Breast epithelium (tissue), 4 donors: Measurements from ENCODE around the gene CSNK2A1. TPM values are rescaled to one million over a fixed set of nuclear protein-coding genes. Genes with fewer than 3 reads are reported as not detected.

Experiments
- DNase-seq, 2 donors: peaks; one replicate each; pipeline ENCODE4 v3.0.0-alpha.2; 2019; ENCODE audit warnings: low spot score in 2 of 2
- H3K27ac ChIP-seq, 2 donors: fragments of 200-600 bp; sonication (generic) in 1 of 2; one replicate each; pipeline ENCODE4 v1.5.1; 2016 to 2019; ENCODE audit warnings: mild to moderate bottlenecking in 1 of 2
- H3K27me3 ChIP-seq, 2 donors: fragments of 200-600 bp; sonication (generic) in 1 of 2; one replicate each; pipeline versions ENCODE4 v1.5.1 to v1.6.0; 2017 to 2019; ENCODE audit warnings: control low read depth in 1 of 2, mild to moderate bottlenecking in 1 of 2
- H3K36me3 ChIP-seq: fragments of 200-600 bp; one replicate; pipeline ENCODE4 v1.5.1; 2019
- H3K4me1 ChIP-seq, 2 donors: fragments of 200-600 bp; sonication (generic); one replicate each; pipeline ENCODE4 v1.5.1; 2016 to 2019; ENCODE audit warnings: control low read depth in 1 of 2
- H3K4me3 ChIP-seq, 3 donors: fragments of 200-600 bp; sonication (generic); 1 replicate in 2 of 3; 2 replicates in 1 of 3; pipeline ENCODE4 v1.5.1; 2016 to 2019; ENCODE audit warnings: mild to moderate bottlenecking in 3 of 3, moderate library complexity in 2 of 3
- H3K9me3 ChIP-seq, 2 donors: fragments of 200-600 bp; sonication (generic) in 1 of 2; one replicate each; pipeline ENCODE4 v1.5.1; 2016 to 2019; ENCODE audit warnings: control low read depth in 1 of 2
- POLR2A ChIP-seq: fragments of 450-650 bp; IDR thresholded peaks from one replicate; pipeline ENCODE4 v1.6.1; 2016; ENCODE audit warnings: antibody characterized with exemption, mild to moderate bottlenecking, moderate library complexity
- POLR2AphosphoS5 ChIP-seq, 3 donors: sonication (generic); formaldehyde crosslinking; IDR thresholded peaks; one replicate each; pipeline ENCODE4 v1.6.1; 2017; ENCODE audit warnings: antibody characterized with exemption in 3 of 3
- intact Hi-C: fragments of 100-400 bp; cut with DNase I; formaldehyde crosslinking; loops from one replicate; pipeline ENCODE4 v1.15.1; 2023; ENCODE audit warnings: low total_unique reads
- total RNA-seq, 3 donors: library from RNA; depleted of rRNA; stranded (reverse); fragments of >200 nt; gene quantifications; one replicate each; pipeline ENCODE4 v1.1.0, GENCODE V29; 2016
- TF ChIP-seq, protein P1 (sequence below), 3 donors: fragments of 450-650 bp; IDR thresholded peaks; one replicate each; pipeline ENCODE4 v1.5.1; 2016 to 2017; ENCODE audit warnings: antibody characterized with exemption in 3 of 3, mild to moderate bottlenecking in 3 of 3, moderate library complexity in 3 of 3

Gene CSNK2A1
- total RNA-seq, 3 donors from 2014 or later, result 55.0 to 90.9 (median 77.7) TPM

GRCh38 chr20:503048-503737 is 40.4 kb downstream of the CSNK2A1 start:
- no peaks in the 10 kb centered on the region for H3K4me1 ChIP-seq
- H3K36me3 ChIP-seq, result peaks cover 7% of the 10 kb centered on the region
- no peak overlapping the region for H3K4me3 ChIP-seq
- intact Hi-C loops, result no loop called here
- no peaks in the 10 kb centered on the region for H3K9me3 ChIP-seq
- no peak overlapping the region for H3K27ac ChIP-seq
- TF ChIP-seq POLR2AphosphoS5 (IDR thresholded peaks at IDR 0.05) (no peak), POLR2A (no peak)
- TF ChIP-seq, protein P1, sequence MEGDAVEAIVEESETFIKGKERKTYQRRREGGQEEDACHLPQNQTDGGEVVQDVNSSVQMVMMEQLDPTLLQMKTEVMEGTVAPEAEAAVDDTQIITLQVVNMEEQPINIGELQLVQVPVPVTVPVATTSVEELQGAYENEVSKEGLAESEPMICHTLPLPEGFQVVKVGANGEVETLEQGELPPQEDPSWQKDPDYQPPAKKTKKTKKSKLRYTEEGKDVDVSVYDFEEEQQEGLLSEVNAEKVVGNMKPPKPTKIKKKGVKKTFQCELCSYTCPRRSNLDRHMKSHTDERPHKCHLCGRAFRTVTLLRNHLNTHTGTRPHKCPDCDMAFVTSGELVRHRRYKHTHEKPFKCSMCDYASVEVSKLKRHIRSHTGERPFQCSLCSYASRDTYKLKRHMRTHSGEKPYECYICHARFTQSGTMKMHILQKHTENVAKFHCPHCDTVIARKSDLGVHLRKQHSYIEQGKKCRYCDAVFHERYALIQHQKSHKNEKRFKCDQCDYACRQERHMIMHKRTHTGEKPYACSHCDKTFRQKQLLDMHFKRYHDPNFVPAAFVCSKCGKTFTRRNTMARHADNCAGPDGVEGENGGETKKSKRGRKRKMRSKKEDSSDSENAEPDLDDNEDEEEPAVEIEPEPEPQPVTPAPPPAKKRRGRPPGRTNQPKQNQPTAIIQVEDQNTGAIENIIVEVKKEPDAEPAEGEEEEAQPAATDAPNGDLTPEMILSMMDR (IDR thresholded peaks at IDR 0.05), result no peak
- H3K27me3 ChIP-seq, result no peaks in the 10 kb centered on the region
- no peak for DNase-seq

- intact Hi-C loops, result no loop called here
- H3K27ac ChIP-seq, result no peak overlapping the region
Measured at GRCh38 chr20:497979-498378, 45.6 kb downstream of the CSNK2A1 start.

DNA sequence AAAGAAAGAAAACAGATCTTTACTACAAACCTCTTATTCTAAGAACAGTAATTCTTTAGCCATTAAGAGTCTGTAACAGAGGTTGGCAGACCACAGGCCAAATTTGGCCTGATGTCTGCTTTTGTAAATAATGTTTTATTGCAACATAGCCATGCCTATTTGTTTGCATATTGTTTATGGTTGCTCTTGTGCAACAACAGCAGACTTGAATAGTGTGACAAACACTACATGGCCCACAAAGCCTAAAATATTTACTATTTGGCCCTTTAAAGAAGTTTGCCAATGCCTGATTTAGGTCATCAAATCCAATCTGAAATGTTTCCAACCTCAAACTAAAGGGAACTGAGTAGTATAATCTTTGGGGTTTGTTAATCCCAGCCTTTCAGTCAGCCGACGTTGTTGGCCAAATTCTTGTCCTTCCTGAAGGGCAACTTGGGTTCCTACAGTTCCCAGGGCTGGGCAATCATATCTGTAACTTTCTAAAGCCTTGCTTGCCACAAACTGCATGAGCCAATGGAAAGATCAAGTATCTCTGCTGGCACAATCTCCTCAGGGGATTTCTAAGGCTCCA is 47.4 kb downstream of the CSNK2A1 start:
- H3K9me3 ChIP-seq, result no peaks in the 10 kb centered on the region
- TF ChIP-seq, protein P1 (IDR thresholded peaks at IDR 0.05), result no peak
- TF ChIP-seq POLR2A (no peak), POLR2AphosphoS5 (IDR thresholded peaks at IDR 0.05) (no peak)
- no peaks in the 10 kb centered on the region for H3K4me1 ChIP-seq
- DNase-seq, result no peak
- H3K27ac ChIP-seq, result peak overlapping the region; percentile 10 to 23
- no peaks in the 10 kb centered on the region for H3K27me3 ChIP-seq
- intact Hi-C loops, result no loop called here
- peaks cover 7% of the 10 kb centered on the region for H3K36me3 ChIP-seq
- no peak overlapping the region for H3K4me3 ChIP-seq

More at GRCh38 chr20:497979-498378, 45.6 kb downstream of the CSNK2A1 start:
- H3K9me3 ChIP-seq, result no peaks in the 10 kb centered on the region
- H3K27me3 ChIP-seq, result no peaks in the 10 kb centered on the region
- TF ChIP-seq POLR2AphosphoS5 (IDR thresholded peaks at IDR 0.05), result no peak
- TF ChIP-seq, protein P1 (IDR thresholded peaks at IDR 0.05), result no peak
- no peak for TF ChIP-seq POLR2A
- H3K4me3 ChIP-seq, result no peak overlapping the region
- H3K4me1 ChIP-seq, result no peaks in the 10 kb centered on the region
- DNase-seq, result no peak
- H3K36me3 ChIP-seq, result peaks cover 7% of the 10 kb centered on the region

DNA sequence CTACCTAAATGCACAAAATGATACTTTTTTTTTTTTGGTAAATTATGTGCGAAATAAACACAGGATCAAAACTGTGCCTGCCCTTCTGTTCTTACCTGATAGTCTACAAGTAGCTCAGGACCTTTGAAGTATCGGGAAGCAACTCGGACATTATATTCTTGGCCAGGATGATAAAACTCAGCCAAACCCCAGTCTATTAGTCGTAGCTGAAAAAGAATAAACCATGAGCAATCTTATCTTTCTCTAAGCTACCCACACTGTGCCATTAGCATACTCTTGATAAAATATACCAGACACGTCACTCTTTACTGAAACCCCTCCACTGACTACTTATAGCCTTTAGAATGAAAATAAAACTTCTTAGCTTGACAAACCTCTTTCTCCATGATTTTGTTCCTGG is 51.4 kb downstream of the CSNK2A1 start:
- peaks cover 5% of the 10 kb centered on the region for H3K36me3 ChIP-seq
- intact Hi-C loops, result no loop called here

DNA sequence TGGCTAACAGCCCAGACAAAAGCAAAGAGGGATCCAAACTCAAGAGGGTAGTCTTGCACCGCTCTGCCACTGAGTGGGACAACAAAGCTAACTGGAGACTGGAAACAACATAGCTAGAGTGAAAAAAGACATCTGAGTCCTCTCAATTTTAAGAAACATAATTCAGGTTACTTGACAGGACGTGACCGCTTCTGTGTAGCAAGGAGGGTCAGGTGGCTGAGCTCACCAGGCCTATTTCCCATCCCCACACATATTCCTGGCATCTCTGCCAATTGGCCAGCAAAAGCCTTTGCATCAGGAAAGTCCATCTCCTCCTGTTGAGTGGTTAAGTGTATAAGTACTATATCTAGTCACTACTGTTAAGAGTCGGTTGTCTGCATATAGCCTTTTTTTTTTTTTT is 55.9 kb downstream of the CSNK2A1 start:
- H3K36me3 ChIP-seq, result peaks cover 5% of the 10 kb centered on the region
- DNase-seq, result no peak
- intact Hi-C loops, result no loop called here

More for the DNA sequence above, 51.4 kb downstream of the CSNK2A1 start:
- Histone ChIP-seq H3K4me1 (no peaks in the 10 kb centered on the region), H3K4me3 (no peak overlapping the region), H3K9me3 (no peaks in the 10 kb centered on the region), H3K27ac (no peak overlapping the region), H3K27me3 (no peaks in the 10 kb centered on the region)
- TF ChIP-seq, protein P1 (IDR thresholded peaks at IDR 0.05), result no peak
- TF ChIP-seq POLR2A (no peak), POLR2AphosphoS5 (IDR thresholded peaks at IDR 0.05) (no peak)
- DNase-seq, result no peak

More for the DNA sequence above, 55.9 kb downstream of the CSNK2A1 start:
- TF ChIP-seq POLR2A, result no peak
- no peak for TF ChIP-seq POLR2AphosphoS5 (IDR thresholded peaks at IDR 0.05)
- TF ChIP-seq, protein P1 (IDR thresholded peaks at IDR 0.05), result no peak
- H3K4me3 ChIP-seq, result no peak overlapping the region
- H3K9me3 ChIP-seq, result no peaks in the 10 kb centered on the region
- H3K27ac ChIP-seq, result no peak overlapping the region
- no peaks in the 10 kb centered on the region for H3K27me3 ChIP-seq
- no peaks in the 10 kb centered on the region for H3K4me1 ChIP-seq
